Naive thymus-derived CD8-positive, alpha-beta T cell (primary cell): Measurements from ENCODE around the gene AUNIP. TPM values are rescaled to one million over a fixed set of nuclear protein-coding genes. Genes with fewer than 3 reads are reported as not detected.

Experiments used
- ATAC-seq, 2 donors: fragments of 150-1000 bp; cut with Tn5 transposase in 1 of 2; sonication (Bioruptor Pico), chemical (Tn5 transposase) in 1 of 2; 1 replicate in 1 of 2; 2 replicates in 1 of 2; pipeline ENCODE4 v1.10.0; 2021; ENCODE audit warnings: mild to moderate bottlenecking in 2 of 2, moderate library complexity in 2 of 2
- POLR2A ChIA-PET: fragments of 350-600 bp; sonication (Branson Sonifier 250); formaldehyde crosslinking; loops from one replicate; lab custom pipeline; 2021; ENCODE audit warnings: antibody characterized with exemption; lab: Charles Lee
- DNase-seq, 10 donors: peaks; one replicate each; pipeline versions ENCODE4 v3.0.0 to v3.0.0-alpha.2; 2020 to 2022
- H3K27ac Mint-ChIP-seq, 10 donors: one replicate each; pipeline ENCODE4 v1.8.0; 2020 to 2022; ENCODE audit warnings: mild to moderate bottlenecking in 10 of 10, mixed read lengths in 10 of 10, moderate library complexity in 4 of 10, inconsistent platforms in 1 of 10
- H3K27me3 Mint-ChIP-seq, 5 donors: one replicate each; pipeline ENCODE4 v1.8.0; 2021 to 2022; ENCODE audit warnings: mixed read lengths in 5 of 5
- H3K36me3 Mint-ChIP-seq, 3 donors: one replicate each; pipeline ENCODE4 v1.8.0; 2020 to 2022; ENCODE audit warnings: mixed read lengths in 3 of 3, mild to moderate bottlenecking in 2 of 3, inconsistent platforms in 1 of 3
- H3K4me1 Mint-ChIP-seq, 4 donors: one replicate each; pipeline ENCODE4 v1.8.0; 2021 to 2022; ENCODE audit warnings: mixed read lengths in 4 of 4
- H3K4me3 Mint-ChIP-seq, 10 donors: one replicate each; pipeline ENCODE4 v1.8.0; 2020 to 2022; ENCODE audit warnings: mild to moderate bottlenecking in 10 of 10, mixed read lengths in 10 of 10, moderate library complexity in 6 of 10, inconsistent platforms in 1 of 10
- H3K9me3 Mint-ChIP-seq, 9 donors: one replicate each; pipeline ENCODE4 v1.8.0; 2020 to 2022; ENCODE audit warnings: mixed read lengths in 9 of 9, mild to moderate bottlenecking in 3 of 9, inconsistent platforms in 1 of 9, moderate library complexity in 1 of 9
- polyA plus RNA-seq, 3 donors: library from polyadenylated mRNA; unstranded; fragments of 300-500 nt; fragmentation: Illumina TruSeq; gene quantifications; one replicate each; pipeline ENCODE4 v1.2.3, GENCODE V29; 2021
- total RNA-seq, 8 experiments: library from RNA in 2 of 8; stranded (reverse) in 2 of 8; gene quantifications; one replicate each; pipeline ENCODE4 v1.2.3 and lab custom pipeline; 2021 to 2026

AUNIP gene
- total and polyA plus RNA-seq, 5 experiments from 2014 or later = not detected

DNA sequence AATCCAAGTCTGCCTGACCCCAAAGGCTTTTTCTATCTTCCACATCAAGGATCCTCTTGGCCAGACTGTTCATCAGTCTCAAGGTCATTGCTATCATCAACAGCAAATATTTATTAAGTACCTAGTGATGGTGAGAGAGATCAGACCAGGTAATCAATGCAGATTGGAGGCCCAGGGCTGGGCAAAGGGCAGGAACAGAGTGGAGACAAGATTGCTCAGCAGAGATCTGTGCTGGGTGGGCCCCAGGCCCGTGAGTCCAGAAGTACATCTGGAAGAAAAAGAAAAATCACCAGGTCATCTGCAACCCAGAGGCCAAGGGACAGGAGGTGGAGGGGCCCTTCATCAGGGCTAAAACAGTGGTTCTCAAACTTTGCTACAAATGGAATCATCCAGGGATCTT, 26.3 kb upstream of the AUNIP start:
- peak overlapping the region in 1 of 10 donors; percentile 49 for H3K4me3 Mint-ChIP-seq
- H3K36me3 Mint-ChIP-seq = no peaks in the 10 kb centered on the region
- H3K27me3 Mint-ChIP-seq = no peaks in the 10 kb centered on the region
- H3K4me1 Mint-ChIP-seq = peaks cover 0 to 1% (median 0%) of the 10 kb centered on the region in 4 donors
- no peak for ATAC-seq
- H3K27ac Mint-ChIP-seq = peak overlapping the region in 1 of 10 donors; percentile 20
- POLR2A ChIA-PET = interaction anchor here (1.4 kb wide), 1 partner anchor 11 kb away, joined by 5 read pairs; the partner anchor contains the start of gene PAQR7
- no peaks in the 10 kb centered on the region for H3K9me3 Mint-ChIP-seq
- DNase-seq = no peak

DNA sequence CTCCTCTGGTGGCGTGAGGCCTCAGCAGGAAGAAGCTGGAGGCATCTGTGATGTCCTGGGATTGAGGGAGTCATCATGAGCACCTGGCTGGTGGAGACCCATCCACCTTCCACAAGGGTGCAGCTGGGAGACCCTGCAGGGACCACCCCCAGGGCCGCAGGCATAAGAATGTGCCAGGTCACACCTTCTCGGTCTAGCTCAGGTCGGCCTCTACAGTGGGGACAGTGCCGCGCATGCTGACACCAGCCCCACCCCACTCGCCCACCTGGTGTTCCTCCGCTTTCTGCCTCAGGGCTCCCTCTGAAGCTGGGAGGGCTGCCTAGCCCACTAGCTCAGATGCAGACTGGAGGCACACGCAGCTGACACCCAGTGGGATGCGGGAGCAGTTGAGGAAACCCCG, 22.0 kb upstream of the AUNIP start:
- no peaks in the 10 kb centered on the region for H3K36me3 Mint-ChIP-seq
- H3K27ac Mint-ChIP-seq = no peak overlapping the region
- H3K4me1 Mint-ChIP-seq = peaks cover 1 to 5% (median 3%) of the 10 kb centered on the region in 4 donors
- no peaks in the 10 kb centered on the region for H3K27me3 Mint-ChIP-seq
- H3K9me3 Mint-ChIP-seq = no peaks in the 10 kb centered on the region
- POLR2A ChIA-PET = no interaction called here
- DNase-seq (no peak), ATAC-seq (no peak)
- no peak overlapping the region for H3K4me3 Mint-ChIP-seq

DNA sequence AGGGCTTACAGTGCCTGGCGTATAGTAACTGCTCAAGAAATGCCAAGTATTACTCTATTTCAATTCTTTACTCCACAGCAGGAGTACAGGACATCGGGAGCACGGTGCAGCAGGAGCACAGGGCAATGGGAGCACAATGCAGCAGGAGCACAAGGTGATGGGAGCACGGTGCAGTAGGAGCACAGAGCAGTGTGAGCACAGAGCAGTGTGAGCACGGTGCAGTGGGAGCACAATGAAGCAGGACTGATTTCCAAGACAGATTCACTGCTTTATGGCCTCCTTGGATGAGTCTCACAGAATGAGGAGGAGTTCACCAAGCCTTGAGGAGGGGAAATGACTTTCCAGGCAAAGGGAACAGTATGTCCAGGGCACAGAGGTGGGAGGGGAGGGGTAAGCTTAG, 21.3 kb upstream of the AUNIP start:
- H3K9me3 Mint-ChIP-seq = no peaks in the 10 kb centered on the region
- no peaks in the 10 kb centered on the region for H3K27me3 Mint-ChIP-seq
- ATAC-seq (no peak), DNase-seq (no peak)
- H3K27ac Mint-ChIP-seq = no peak overlapping the region
- POLR2A ChIA-PET = no interaction called here
- peaks cover 1 to 9% (median 7%) of the 10 kb centered on the region in 4 donors for H3K4me1 Mint-ChIP-seq
- H3K36me3 Mint-ChIP-seq = no peaks in the 10 kb centered on the region
- H3K4me3 Mint-ChIP-seq = no peak overlapping the region

DNA sequence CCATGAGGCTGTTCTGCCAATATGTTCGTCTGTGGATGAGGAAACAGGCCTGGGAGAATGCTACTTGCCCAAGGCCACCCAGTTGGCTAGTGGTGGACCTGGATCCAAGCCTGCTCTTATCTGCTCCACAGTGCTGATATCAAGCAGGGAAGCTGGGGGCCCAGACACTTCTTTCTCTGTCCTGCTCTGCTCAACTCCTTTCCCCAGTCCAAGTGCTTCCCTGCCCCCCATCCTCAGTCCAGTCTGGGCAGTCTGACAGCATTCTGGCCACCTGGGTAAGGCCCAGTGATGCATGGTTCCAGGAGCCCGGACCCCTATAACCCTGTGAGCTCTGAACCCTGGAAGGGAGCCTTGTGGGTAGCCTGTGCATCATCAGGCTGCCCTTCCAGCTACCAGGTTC, 20.4 kb upstream of the AUNIP start:
- Mint-ChIP-seq H3K36me3 (no peaks in the 10 kb centered on the region), H3K27me3 (no peaks in the 10 kb centered on the region), H3K9me3 (no peaks in the 10 kb centered on the region), H3K4me1 (peaks cover 2 to 15% (median 13%) of the 10 kb centered on the region in 4 donors), H3K4me3 (no peak overlapping the region), H3K27ac (peak overlapping the region in 3 of 10 donors; percentile 35 to 65 (median 53))
- ATAC-seq = no peak
- no peak for DNase-seq
- POLR2A ChIA-PET = interaction anchor here (0.8 to 1.3 kb wide), 2 partner anchors 11 to 59 kb away, joined by 3 to 6 read pairs; partner anchors contain the start of gene MTFR1L

DNA sequence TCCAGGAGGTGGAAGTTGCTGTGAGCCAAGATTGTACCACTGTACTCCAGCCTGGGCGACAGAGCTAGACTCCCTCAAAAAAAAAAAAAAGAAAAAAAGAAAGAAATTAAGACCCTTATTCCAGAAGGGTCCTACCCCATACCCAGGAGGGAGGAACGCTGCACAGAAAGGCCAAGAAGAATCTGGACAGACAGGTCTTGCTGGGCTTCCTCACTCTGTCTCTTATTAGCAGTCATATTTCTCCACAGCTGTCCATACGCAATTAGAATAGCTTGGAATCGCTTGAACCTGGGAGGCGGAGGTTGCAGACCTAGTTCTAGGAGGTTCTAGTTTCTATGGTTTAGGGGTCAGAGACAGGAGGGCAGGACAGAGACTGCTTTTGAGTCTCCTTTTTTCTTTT, 19.4 kb upstream of the AUNIP start:
- Mint-ChIP-seq H3K27me3 (no peaks in the 10 kb centered on the region), H3K9me3 (no peaks in the 10 kb centered on the region), H3K4me3 (no peak overlapping the region), H3K27ac (no peak overlapping the region), H3K36me3 (no peaks in the 10 kb centered on the region), H3K4me1 (peaks cover 2 to 18% (median 15%) of the 10 kb centered on the region in 4 donors)
- POLR2A ChIA-PET = interaction anchor here (1.3 kb wide), 1 partner anchor 10 kb away, joined by 6 read pairs; no protein-coding TSS in a partner anchor
- DNase-seq (no peak), ATAC-seq (no peak)

GRCh38 chr1:25877155-25877554, 17.9 kb upstream of the AUNIP start:
- peak overlapping the region in 1 of 10 donors; percentile 89 for H3K27ac Mint-ChIP-seq
- H3K27me3 Mint-ChIP-seq = no peaks in the 10 kb centered on the region
- DNase-seq = no peak
- no peak for ATAC-seq
- no peaks in the 10 kb centered on the region for H3K9me3 Mint-ChIP-seq
- POLR2A ChIA-PET = interaction anchor here (0.7 kb wide), 1 partner anchor 117 kb away, joined by 3 read pairs; no protein-coding TSS in a partner anchor
- no peaks in the 10 kb centered on the region for H3K36me3 Mint-ChIP-seq
- peaks cover 2 to 31% (median 17%) of the 10 kb centered on the region in 4 donors for H3K4me1 Mint-ChIP-seq
- no peak overlapping the region for H3K4me3 Mint-ChIP-seq

DNA sequence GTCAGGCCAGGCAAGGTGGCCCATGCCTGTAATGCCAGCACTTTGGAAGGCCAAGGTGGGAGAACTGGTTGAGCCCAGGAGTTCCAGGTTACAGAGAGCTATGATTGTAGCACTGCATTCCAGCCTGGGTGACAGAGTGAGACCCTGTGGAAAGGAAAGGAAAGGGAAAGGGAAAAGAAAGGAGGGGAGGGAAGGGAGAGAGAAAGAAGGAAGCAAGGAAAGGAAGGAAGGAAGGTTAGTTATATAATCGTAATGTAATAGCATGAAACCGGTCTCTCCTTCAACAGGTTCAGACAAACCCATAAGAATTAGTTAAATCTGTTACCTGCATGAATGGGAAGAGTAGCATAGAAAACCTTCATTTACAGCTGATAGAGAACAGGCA, 17.4 kb upstream of the AUNIP start:
- no peaks in the 10 kb centered on the region for H3K27me3 Mint-ChIP-seq
- DNase-seq = no peak
- peak overlapping the region; percentile 31 to 92 (median 77) for H3K27ac Mint-ChIP-seq
- no peaks in the 10 kb centered on the region for H3K36me3 Mint-ChIP-seq
- H3K9me3 Mint-ChIP-seq = no peaks in the 10 kb centered on the region
- POLR2A ChIA-PET = interaction anchor here (2.1 to 3.0 kb wide), 3 partner anchors 16 to 121 kb away, joined by 11 to 30 read pairs (median 11); partner anchors contain the start of genes MTFR1L and PAFAH2
- ATAC-seq = no peak
- peaks cover 2 to 31% (median 17%) of the 10 kb centered on the region in 4 donors for H3K4me1 Mint-ChIP-seq
- H3K4me3 Mint-ChIP-seq = peak overlapping the region in 8 of 10 donors; percentile 81 to 88 (median 85)

GRCh38 chr1:25875856-25876692, 16.8 kb upstream of the AUNIP start:
- peak; percentile 44 to 60 for ATAC-seq
- H3K27me3 Mint-ChIP-seq = no peaks in the 10 kb centered on the region
- H3K4me1 Mint-ChIP-seq = peaks cover 2 to 31% (median 17%) of the 10 kb centered on the region in 4 donors
- H3K4me3 Mint-ChIP-seq = peak overlapping the region; percentile 74 to 89 (median 85)
- POLR2A ChIA-PET = interaction anchor here (0.6 to 3.0 kb wide), 14 partner anchors 9 to 303 kb away, joined by 3 to 30 read pairs (median 4); partner anchors contain the start of genes MTFR1L and PAFAH2
- H3K36me3 Mint-ChIP-seq = no peaks in the 10 kb centered on the region
- peak in 2 of 10 donors; percentile 16 to 23 for DNase-seq
- H3K9me3 Mint-ChIP-seq = no peaks in the 10 kb centered on the region
- peak overlapping the region; percentile 31 to 92 (median 86) for H3K27ac Mint-ChIP-seq

DNA sequence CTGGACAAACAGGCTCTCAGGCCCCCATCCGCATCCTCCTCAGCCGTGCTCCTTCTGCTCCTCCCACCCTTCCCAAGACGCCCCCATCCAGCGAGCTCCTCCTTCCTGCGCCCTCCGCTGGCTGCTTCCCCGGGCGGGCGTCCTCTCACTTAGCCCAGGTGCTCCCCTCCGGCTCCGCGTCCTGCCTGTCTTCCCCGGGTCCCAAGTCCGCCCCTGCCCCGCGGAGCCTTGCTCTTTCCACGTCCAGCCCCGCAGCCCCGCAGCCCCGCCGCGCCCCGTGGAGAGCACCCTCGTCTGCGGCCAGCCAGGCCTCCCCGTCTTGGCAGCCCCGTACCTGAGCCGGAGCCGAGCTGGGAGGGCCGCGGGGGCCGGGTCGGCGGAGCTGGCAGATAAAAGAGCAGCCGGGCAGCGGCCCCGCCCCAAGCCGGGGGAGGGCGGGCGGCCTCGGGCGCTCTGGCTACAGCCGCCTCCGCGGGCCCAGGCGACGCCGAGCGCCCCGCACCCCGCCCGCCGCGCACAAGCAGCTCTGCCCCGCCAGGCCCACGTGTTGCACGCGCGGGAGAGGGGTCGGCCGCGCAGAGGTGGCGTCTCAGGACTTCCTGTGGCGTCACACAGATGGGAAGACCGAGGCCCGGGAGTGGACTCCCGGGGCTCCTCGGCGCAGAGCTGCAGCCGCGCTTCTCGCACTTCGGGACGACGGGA, 16.0 kb upstream of the AUNIP start, which contains the start of gene PAQR7:
Gene PAQR7, minus strand, starts transcription at position 555 of the 702 bp plus-strand sequence. CDS start 11,869 bp downstream, outside the sequence.
- H3K9me3 Mint-ChIP-seq = no peaks in the 10 kb centered on the region
- DNase-seq = peak; percentile 32 to 82 (median 60)
- H3K4me1 Mint-ChIP-seq = peaks cover 4 to 31% (median 17%) of the 10 kb centered on the region in 4 donors
- H3K36me3 Mint-ChIP-seq = no peaks in the 10 kb centered on the region
- peak; percentile 84 to 91 for ATAC-seq
- peak within 1 kb of the TSS; percentile 81 to 89 (median 85) for H3K4me3 Mint-ChIP-seq
- POLR2A ChIA-PET = interaction anchor here (0.5 to 3.0 kb wide), 14 partner anchors 10 to 303 kb away, joined by 3 to 30 read pairs (median 4); partner anchors contain the start of genes MTFR1L and PAFAH2
- H3K27ac Mint-ChIP-seq = peak within 1 kb of the TSS; percentile 31 to 92 (median 86)
- H3K27me3 Mint-ChIP-seq = no peaks in the 10 kb centered on the region

- H3K4me1 Mint-ChIP-seq = peaks cover 5 to 31% (median 17%) of the 10 kb centered on the region in 4 donors
- POLR2A ChIA-PET = interaction anchor here (0.5 to 3.0 kb wide), 11 partner anchors 10 to 1447 kb away, joined by 3 to 30 read pairs (median 5); partner anchors contain the start of genes MTFR1L and PAFAH2
- DNase-seq (peak in 2 of 10 donors; percentile 6 to 9), ATAC-seq (no peak)
- no peaks in the 10 kb centered on the region for H3K27me3 Mint-ChIP-seq
- peak overlapping the region; percentile 80 to 89 (median 83) for H3K4me3 Mint-ChIP-seq
- peak overlapping the region in 8 of 10 donors; percentile 53 to 88 (median 81) for H3K27ac Mint-ChIP-seq
- no peaks in the 10 kb centered on the region for H3K9me3 Mint-ChIP-seq
- no peaks in the 10 kb centered on the region for H3K36me3 Mint-ChIP-seq
These were observed 15.4 kb upstream of the AUNIP start for GRCh38 chr1:25874635-25875153.

DNA sequence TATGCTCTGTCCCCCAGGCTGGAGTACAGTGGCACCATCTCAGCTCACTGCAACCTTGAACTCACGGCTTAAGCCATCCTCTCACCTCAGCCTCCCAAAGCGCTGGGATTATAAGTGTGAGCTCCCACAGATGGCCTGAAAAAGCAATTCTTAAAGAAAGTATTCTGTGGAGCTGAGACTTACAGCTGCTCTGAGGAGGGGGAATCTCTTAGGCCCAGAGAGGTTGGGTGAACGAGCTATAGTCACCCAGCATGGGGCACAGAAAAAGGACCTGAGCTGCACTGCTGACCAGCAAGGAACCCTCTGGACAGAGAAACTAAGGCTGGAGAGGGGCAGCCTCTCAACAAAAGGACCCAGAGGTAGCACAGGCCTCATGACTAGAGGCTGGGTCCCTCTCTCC, 15.0 kb upstream of the AUNIP start:
- no peaks in the 10 kb centered on the region for H3K9me3 Mint-ChIP-seq
- H3K4me1 Mint-ChIP-seq = peaks cover 5 to 31% (median 17%) of the 10 kb centered on the region in 4 donors
- H3K27me3 Mint-ChIP-seq = no peaks in the 10 kb centered on the region
- no peak for DNase-seq
- H3K4me3 Mint-ChIP-seq = peak overlapping the region in 3 of 10 donors; percentile 20 to 81 (median 81)
- H3K27ac Mint-ChIP-seq = peak overlapping the region in 1 of 10 donors; percentile 87
- POLR2A ChIA-PET = interaction anchor here (0.5 to 3.0 kb wide), 6 partner anchors 11 to 1447 kb away, joined by 4 to 30 read pairs (median 8); partner anchors contain the start of gene MTFR1L
- no peaks in the 10 kb centered on the region for H3K36me3 Mint-ChIP-seq
- ATAC-seq = no peak

DNA sequence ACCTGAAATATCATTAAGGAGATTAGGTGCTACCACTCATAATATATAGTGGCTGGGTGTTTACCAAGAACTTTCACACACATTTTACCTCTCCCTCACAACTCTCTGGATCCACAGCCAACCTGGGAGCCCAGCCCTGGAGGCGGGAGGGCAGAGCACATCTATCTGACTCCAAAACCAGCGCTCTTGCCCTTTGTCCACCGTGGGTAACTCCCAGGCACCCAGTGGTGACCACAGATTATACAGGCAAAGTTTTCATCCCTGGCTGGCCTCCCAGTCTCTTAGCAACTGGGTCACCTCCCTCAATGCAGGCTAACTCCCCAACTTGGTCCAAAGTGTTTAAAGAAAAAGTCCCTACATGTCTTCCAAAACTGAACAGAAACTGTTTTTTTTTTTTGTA, 13.9 kb upstream of the AUNIP start:
- H3K27me3 Mint-ChIP-seq = no peaks in the 10 kb centered on the region
- H3K4me1 Mint-ChIP-seq = peaks cover 5 to 31% (median 17%) of the 10 kb centered on the region in 4 donors
- peak overlapping the region in 2 of 10 donors; percentile 24 to 65 for H3K27ac Mint-ChIP-seq
- POLR2A ChIA-PET = interaction anchor here (1.1 kb wide), 1 partner anchor 55 kb away, joined by 3 read pairs; no protein-coding TSS in a partner anchor
- H3K4me3 Mint-ChIP-seq = peak overlapping the region in 2 of 10 donors; percentile 6 to 14
- H3K36me3 Mint-ChIP-seq = no peaks in the 10 kb centered on the region
- no peak for DNase-seq
- H3K9me3 Mint-ChIP-seq = no peaks in the 10 kb centered on the region
- ATAC-seq = no peak
